K562 (cell line): ENCODE measurements around the gene PALLD. TPM values are rescaled to one million over a fixed set of nuclear protein-coding genes. Genes with fewer than 3 reads are reported as not detected.

Source experiments
- ATAC-seq: fragments of 200-7000 bp; cut with Tn5 transposase; 3 replicates; pipeline ENCODE4 v1.9.1; 2020; ENCODE audit warnings: moderate library complexity
- BruUV-seq: library from RNA; stranded (reverse); fragments of 400-500 nt; replicated peaks from 2 replicates; lab custom pipeline; 2021; lab: Mats Ljungman, UMichigan
- CTCF ChIA-PET: fragments of 300-600 bp; formaldehyde crosslinking; extraction: SDS; loops from one replicate; lab custom pipeline; 2021; ENCODE audit warnings: low intra/inter-chr PET ratio; lab: Yijun Ruan, JAX
- POLR2A ChIA-PET: fragments of 300-600, 350-650 bp; sonication (Branson Sonifier 250); formaldehyde crosslinking; extraction: SDS; loops from one replicate; lab custom pipeline; 2021; ENCODE audit warnings: antibody characterized with exemption, inconsistent platforms; lab: Yijun Ruan, JAX
- DNase-seq, 4 experiments: peaks; one replicate each; pipeline versions ENCODE4 v3.0.0 to v3.0.0-alpha.2; 2011 to 2018; ENCODE audit warnings: low spot score in 3 of 4, mixed read lengths in 3 of 4; ENCODE audit errors: extremely low read depth in 1 of 4
- FAIRE-seq: peaks from 2 replicates; lab custom pipeline; 2011; peaks lifted over from hg19 to GRCh38; lab: Jason Lieb, UNC
- H2AFZ ChIP-seq: 2 replicates; pipeline ENCODE4 v1.6.0; 2011; ENCODE audit warnings: low read depth, low read length, control low read depth, inconsistent platforms
- H3K27ac ChIP-seq: fragments of 200-600 bp; 3 replicates; pipeline ENCODE4 v1.8.0; 2011; ENCODE audit warnings: low read depth, mild to moderate bottlenecking, control low read depth, inconsistent platforms, low read length, moderate library complexity, mixed read lengths; ENCODE audit errors: extremely low read depth
- H3K27me3 ChIP-seq, 2 experiments: fragments of 300-600 bp in 1 of 2; 2 replicates in 1 of 2; 3 replicates in 1 of 2; pipeline versions ENCODE4 v1.6.0 to v1.8.0; 2011; ENCODE audit warnings: inconsistent platforms in 2 of 2, low read length in 2 of 2, mild to moderate bottlenecking in 1 of 2, mixed read lengths in 1 of 2, moderate library complexity in 1 of 2; ENCODE audit not compliant: control insufficient read depth in 2 of 2, insufficient read depth in 2 of 2
- H3K36me3 ChIP-seq: fragments of 300-600 bp; 3 replicates; pipeline ENCODE4 v1.8.0; 2011; ENCODE audit warnings: mild to moderate bottlenecking, low read length, inconsistent platforms; ENCODE audit not compliant: control insufficient read depth, insufficient read depth
- H3K4me1 ChIP-seq, 2 experiments: fragments of 200-600 bp in 1 of 2; replicated peaks in 1 of 2; 2 replicates in 1 of 2; 3 replicates in 1 of 2; pipeline versions ENCODE4 v1.5.1 to v1.8.0; 2011; ENCODE audit warnings: inconsistent platforms in 2 of 2, low read length in 2 of 2, mild to moderate bottlenecking in 1 of 2, mixed read lengths in 1 of 2, moderate library complexity in 1 of 2; ENCODE audit not compliant: control insufficient read depth in 2 of 2, insufficient read depth in 2 of 2
- H3K4me2 ChIP-seq: 2 replicates; pipeline ENCODE4 v1.6.1; 2011; ENCODE audit warnings: low read length, control low read depth, inconsistent platforms, mixed read lengths; ENCODE audit not compliant: insufficient read depth
- H3K4me3 ChIP-seq: fragments of 200-600 bp; sonication (generic), shearing (Covaris generic); 2 replicates; pipeline ENCODE4 v1.5.1; 2016; ENCODE audit warnings: control low read depth, inconsistent platforms
- H3K79me2 ChIP-seq: fragments of 200-600 bp; 3 replicates; pipeline ENCODE4 v1.8.0; 2011; ENCODE audit warnings: low read length, inconsistent platforms; ENCODE audit not compliant: control insufficient read depth, insufficient read depth
- H3K9ac ChIP-seq, 2 experiments: 2 replicates each; pipeline versions ENCODE4 v1.6.0 to v1.6.1; 2011; ENCODE audit warnings: low read depth in 2 of 2, low read length in 2 of 2, control low read depth in 1 of 2, inconsistent platforms in 1 of 2, mild to moderate bottlenecking in 1 of 2, mixed read lengths in 1 of 2; ENCODE audit not compliant: insufficient read depth in 1 of 2
- H3K9me1 ChIP-seq: one replicate; pipeline ENCODE4 v1.6.0; 2011; ENCODE audit warnings: inconsistent platforms, mild to moderate bottlenecking, low read length, moderate library complexity; ENCODE audit not compliant: control insufficient read depth, insufficient read depth
- H3K9me3 ChIP-seq: replicated peaks from 2 replicates; pipeline ENCODE4 v1.5.1; 2011; ENCODE audit warnings: low read depth, low read length, inconsistent platforms; ENCODE audit not compliant: control insufficient read depth, insufficient read depth
- H4K20me1 ChIP-seq: replicated peaks from 2 replicates; pipeline ENCODE4 v1.6.1; 2011; ENCODE audit warnings: low read length, inconsistent platforms, mixed read lengths; ENCODE audit not compliant: control insufficient read depth, insufficient read depth
- CEBPB ChIP-seq: fragments of 450-650 bp; IDR thresholded peaks from 2 replicates; pipeline ENCODE4 v1.6.1; 2016; ENCODE audit warnings: missing genetic modification characterization, missing compliant biosample characterization
- CREB3 ChIP-seq: fragments of 450-650 bp; conservative IDR thresholded peaks from 2 replicates; pipeline ENCODE4 v1.6.1; 2016; ENCODE audit warnings: missing genetic modification characterization, low read depth, mild to moderate bottlenecking, missing compliant biosample characterization, moderate library complexity
- HNRNPUL1 ChIP-seq: fragments of 200-400 bp; formaldehyde crosslinking; IDR thresholded peaks from 2 replicates; pipeline ENCODE4 v1.6.1; 2017; ENCODE audit warnings: low read length
- MEIS2 ChIP-seq: fragments of 450-650 bp; IDR thresholded peaks from 2 replicates; pipeline ENCODE4 v1.6.1; 2014; ENCODE audit warnings: mild to moderate bottlenecking; ENCODE audit not compliant: partially characterized antibody
- PREB ChIP-seq: sonication (generic); formaldehyde crosslinking; IDR thresholded peaks from 2 replicates; pipeline ENCODE4 v1.8.1; 2023; ENCODE audit warnings: mild to moderate bottlenecking, missing genetic modification reagents
- SMARCB1 ChIP-seq: IDR thresholded peaks from 2 replicates; pipeline ENCODE4 v1.6.1; 2011; ENCODE audit warnings: improper control_type of control experiment, low read depth; ENCODE audit not compliant: insufficient read length
- SMC3 ChIP-seq: conservative IDR thresholded peaks from 2 replicates; pipeline ENCODE4 v1.6.1; 2011; ENCODE audit warnings: low read depth, low read length, improper control_type of control experiment; ENCODE audit not compliant: insufficient read depth
- TEAD4 ChIP-seq, 2 experiments: sonication (generic) in 1 of 2; formaldehyde crosslinking in 1 of 2; IDR thresholded peaks; 2 replicates each; pipeline versions ENCODE4 v1.6.1 to v1.8.0; 2012 to 2022; ENCODE audit warnings: borderline replicate concordance in 1 of 2, inconsistent platforms in 1 of 2, low read length in 1 of 2, mild to moderate bottlenecking in 1 of 2, missing genetic modification reagents in 1 of 2
- ZNF239 ChIP-seq: fragments of 250-450 bp; sonication (Bioruptor Pico); IDR thresholded peaks from 2 replicates; pipeline ENCODE4 v1.4.0; 2020; ENCODE audit warnings: mild to moderate bottlenecking
- WGBS: fragments of 100-300 bp; shearing (Covaris generic); methylation state at CpG from one replicate; pipeline ENCODE4 v1.1.6; 2016; ENCODE audit warnings: low coverage, mixed read lengths; ENCODE audit not compliant: insufficient coverage; ENCODE audit errors: missing lambda C conversion rate; 5-methylcytosine and 5-hydroxymethylcytosine counted together
- in situ Hi-C: fragments of 300-500 bp; cut with MboI; formaldehyde crosslinking; loops from 4 replicates; pipeline ENCODE4 v1.15.0; 2018; ENCODE audit warnings: inconsistent platforms, mixed read lengths
- intact Hi-C: fragments of 100-400 bp; cut with micrococcal nuclease; formaldehyde crosslinking; loops from 2 replicates; pipeline ENCODE4 v1.14.2; 2022
- polyA plus RNA-seq, 8 experiments: library from polyadenylated mRNA; depleted of rRNA in 4 of 8; stranded (reverse) in 5 of 8; unstranded in 3 of 8; fragments of >200 nt; fragmentation: Nextera tagmentation in 2 of 8; fragmentation: Illumina TruSeq in 1 of 8; extraction: Ambion mirVana in 2 of 8; extraction: Trizol in 1 of 8; gene quantifications; 2 replicates each; pipeline versions ENCODE4 v1.2.1 to v1.2.3, GENCODE V29; 2011 to 2014; ENCODE audit warnings: inconsistent platforms in 1 of 8, missing spikeins in 1 of 8
- total RNA-seq, 7 experiments: library from RNA; depleted of rRNA in 6 of 7; stranded (reverse); fragments of >200 nt in 6 of 7; fragmentation: Illumina TruSeq in 2 of 7; extraction: Trizol in 2 of 7; gene quantifications; 2 replicates each; pipeline versions ENCODE4 v1.2.1 to v1.2.3, GENCODE V29; 2011 to 2021; ENCODE audit warnings: low replicate concordance in 1 of 7
- TF ChIP-seq, protein P1 (sequence below): fragments of 250-450 bp; sonication (Bioruptor Pico); IDR thresholded peaks from 2 replicates; pipeline ENCODE4 v1.8.0; 2022; ENCODE audit warnings: inconsistent platforms, mild to moderate bottlenecking, moderate library complexity, borderline replicate concordance
- TF ChIP-seq, protein P2 (sequence below), 2 experiments: IDR thresholded peaks in 1 of 2; conservative IDR thresholded peaks in 1 of 2; 2 replicates each; pipeline ENCODE4 v1.6.1; 2016; ENCODE audit warnings: low read depth in 2 of 2, mild to moderate bottlenecking in 1 of 2, missing compliant biosample characterization in 1 of 2, missing genetic modification characterization in 1 of 2, moderate library complexity in 1 of 2
- TF ChIP-seq, protein P3 (sequence below): sonication (generic); IDR thresholded peaks from 2 replicates; pipeline ENCODE4 v1.6.1; 2016

The PALLD gene
- total and polyA plus RNA-seq, 9 of the 15 experiments (the other 6 are each of a cell fraction or from before 2014, with no cell fraction given), result 0.01 to 0.35 (median 0.06) TPM; not detected in 3

GRCh38 chr4:168839758-168840391, 343.0 kb downstream of the PALLD start:
- no peak for ATAC-seq

More at GRCh38 chr4:168839758-168840391, 343.0 kb downstream of the PALLD start:
- intact Hi-C loops, result no loop called here
- Histone ChIP-seq H3K9ac (no peak overlapping the region), H3K4me2 (no peak overlapping the region), H3K9me1 (no peaks in the 10 kb centered on the region), H3K79me2 (no peaks in the 10 kb centered on the region), H3K4me3 (no peak overlapping the region), H4K20me1 (no peaks in the 10 kb centered on the region), H3K27ac (no peak overlapping the region), H3K36me3 (no peaks in the 10 kb centered on the region), H2AFZ (no peak overlapping the region), H3K9me3 (no peaks in the 10 kb centered on the region), H3K27me3 (peaks cover 7 to 12% of the 10 kb centered on the region in 2 experiments; a peak in 3 of 5 replicates), H3K4me1 (no peaks in the 10 kb centered on the region)
- no peak for TF ChIP-seq HNRNPUL1
- TF ChIP-seq CREB3, result no peak
- TF ChIP-seq SMC3, result no peak
- TF ChIP-seq, protein P1, sequence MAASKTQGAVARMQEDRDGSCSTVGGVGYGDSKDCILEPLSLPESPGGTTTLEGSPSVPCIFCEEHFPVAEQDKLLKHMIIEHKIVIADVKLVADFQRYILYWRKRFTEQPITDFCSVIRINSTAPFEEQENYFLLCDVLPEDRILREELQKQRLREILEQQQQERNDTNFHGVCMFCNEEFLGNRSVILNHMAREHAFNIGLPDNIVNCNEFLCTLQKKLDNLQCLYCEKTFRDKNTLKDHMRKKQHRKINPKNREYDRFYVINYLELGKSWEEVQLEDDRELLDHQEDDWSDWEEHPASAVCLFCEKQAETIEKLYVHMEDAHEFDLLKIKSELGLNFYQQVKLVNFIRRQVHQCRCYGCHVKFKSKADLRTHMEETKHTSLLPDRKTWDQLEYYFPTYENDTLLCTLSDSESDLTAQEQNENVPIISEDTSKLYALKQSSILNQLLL, result no peak
- TF ChIP-seq PREB (CRISPR knock-in tag), result no peak
- no peak for TF ChIP-seq ZNF239 (CRISPR knock-in tag)
- no peak for TF ChIP-seq SMARCB1
- no peak for TF ChIP-seq TEAD4 (IDR thresholded peaks at IDR 0.05; ENCODE audit: low read length)
- no peak for TF ChIP-seq TEAD4 (CRISPR knock-in tag; IDR thresholded peaks at IDR 0.05; ENCODE audit: borderline replicate concordance)
- TF ChIP-seq MEIS2, result peak; percentile 40
- TF ChIP-seq, protein P2, sequence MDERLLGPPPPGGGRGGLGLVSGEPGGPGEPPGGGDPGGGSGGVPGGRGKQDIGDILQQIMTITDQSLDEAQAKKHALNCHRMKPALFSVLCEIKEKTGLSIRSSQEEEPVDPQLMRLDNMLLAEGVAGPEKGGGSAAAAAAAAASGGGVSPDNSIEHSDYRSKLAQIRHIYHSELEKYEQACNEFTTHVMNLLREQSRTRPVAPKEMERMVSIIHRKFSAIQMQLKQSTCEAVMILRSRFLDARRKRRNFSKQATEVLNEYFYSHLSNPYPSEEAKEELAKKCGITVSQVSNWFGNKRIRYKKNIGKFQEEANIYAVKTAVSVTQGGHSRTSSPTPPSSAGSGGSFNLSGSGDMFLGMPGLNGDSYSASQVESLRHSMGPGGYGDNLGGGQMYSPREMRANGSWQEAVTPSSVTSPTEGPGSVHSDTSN (CRISPR knock-in tag; IDR thresholded peaks at IDR 0.05; ENCODE audit: low read depth), result no peak
- TF ChIP-seq, protein P2 (tag; conservative IDR thresholded peaks at IDR 0.05; ENCODE audit: low read depth), result peak; percentile 76
- TF ChIP-seq CEBPB (tag), result no peak
- TF ChIP-seq, protein P3, sequence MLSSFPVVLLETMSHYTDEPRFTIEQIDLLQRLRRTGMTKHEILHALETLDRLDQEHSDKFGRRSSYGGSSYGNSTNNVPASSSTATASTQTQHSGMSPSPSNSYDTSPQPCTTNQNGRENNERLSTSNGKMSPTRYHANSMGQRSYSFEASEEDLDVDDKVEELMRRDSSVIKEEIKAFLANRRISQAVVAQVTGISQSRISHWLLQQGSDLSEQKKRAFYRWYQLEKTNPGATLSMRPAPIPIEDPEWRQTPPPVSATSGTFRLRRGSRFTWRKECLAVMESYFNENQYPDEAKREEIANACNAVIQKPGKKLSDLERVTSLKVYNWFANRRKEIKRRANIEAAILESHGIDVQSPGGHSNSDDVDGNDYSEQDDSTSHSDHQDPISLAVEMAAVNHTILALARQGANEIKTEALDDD, result no peak
- CTCF ChIA-PET, result no interaction called here
- 0% methylated on average over 3 of the region's 3 CpGs for WGBS
- POLR2A ChIA-PET, result interaction anchor here (0.5 kb wide), 1 partner anchor 38 kb away, joined by 5 read pairs; no protein-coding TSS in a partner anchor
- no peak for DNase-seq
- FAIRE-seq, result no peak
- in situ Hi-C loops, result no loop called here
- no TSS peak for BruUV-seq
